Measurements from ENCODE around the gene MRPL2.

The MRPL2 gene

GRCh38 chr6:43059168-43060033 is at the start of gene MRPL2, which contains the start of gene KLC4:
Gene MRPL2, minus strand, starts transcription at chr6:43059434. Its CDS starts 53 bp downstream, at chr6:43059381.
Gene KLC4, plus strand, starts transcription at chr6:43059631. Its CDS starts 1,705 bp downstream, at chr6:43061336.
- DNase-seq (ENCODE audit: low spot score): peak; percentile 99

DNA sequence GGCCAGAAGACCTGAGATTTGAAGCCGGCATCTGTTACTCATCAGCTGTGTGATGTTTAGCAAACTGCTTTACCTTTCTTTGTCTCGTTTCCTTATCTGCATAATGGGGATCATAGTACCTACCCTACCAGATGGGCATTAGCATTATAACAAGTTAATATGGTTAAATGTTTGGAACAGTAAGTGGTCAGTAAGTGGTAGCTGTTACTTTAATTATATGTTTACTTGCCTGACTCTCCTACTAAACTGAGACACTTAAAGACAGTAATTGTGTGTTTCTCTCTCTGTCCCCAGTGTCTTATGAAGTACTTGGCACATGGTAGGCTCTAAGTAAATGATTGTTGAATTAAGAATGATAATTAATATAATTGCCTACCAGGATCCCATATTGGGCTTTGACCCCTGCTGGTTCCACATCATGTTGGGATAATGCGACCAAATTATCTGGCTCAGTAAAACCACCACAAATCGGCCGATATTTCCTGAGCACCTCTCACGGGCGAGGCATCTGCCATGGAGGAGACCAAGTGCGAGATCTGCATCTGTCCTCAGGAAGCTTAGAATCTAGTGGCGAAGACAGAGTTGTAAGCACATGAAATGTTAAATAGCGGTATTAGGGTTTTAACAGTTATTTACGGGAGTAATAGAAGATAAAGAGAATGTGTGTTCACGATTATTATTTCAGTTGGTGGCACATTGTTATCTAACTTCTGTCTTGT is 48.3 kb upstream of the MRPL2 start:
- no peak for DNase-seq (ENCODE audit: low spot score)

DNA sequence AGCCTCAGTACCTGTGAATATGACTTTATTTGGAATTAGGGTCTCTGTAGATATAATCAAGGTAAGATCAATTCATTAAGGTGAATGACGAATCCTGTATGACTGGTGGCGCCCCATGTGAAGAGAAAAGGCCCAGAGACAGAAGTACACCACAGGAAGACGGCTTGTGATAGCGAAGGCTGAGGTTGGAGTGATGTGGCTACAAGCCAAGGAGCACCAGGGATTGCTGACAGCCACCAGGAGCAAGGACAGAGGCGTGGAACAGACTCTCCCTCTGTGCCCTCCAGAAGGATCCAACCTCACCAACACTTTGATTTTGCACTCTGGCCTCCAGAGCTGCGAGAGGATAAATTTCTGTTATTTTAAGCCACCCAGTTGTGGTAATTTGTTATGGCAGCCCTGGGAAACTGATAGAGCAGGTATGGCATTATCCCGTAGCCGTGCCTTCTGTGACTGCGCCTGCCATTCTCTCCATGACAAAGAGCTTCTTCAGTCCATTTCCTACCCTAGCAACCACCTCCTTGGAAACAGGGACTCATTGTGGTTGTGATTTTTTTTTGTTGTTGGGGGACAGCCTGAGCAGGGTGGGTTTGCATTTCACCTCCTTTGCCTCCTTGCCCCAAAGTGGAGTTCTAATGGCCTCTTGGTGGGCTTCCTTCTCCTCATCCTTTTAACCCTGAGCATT is 46.4 kb upstream of the MRPL2 start:
- DNase-seq (ENCODE audit: low spot score): no peak

GRCh38 chr6:43103253-43103876 is 44.1 kb upstream of the MRPL2 start:
- no peak for DNase-seq (ENCODE audit: low spot score)

DNA sequence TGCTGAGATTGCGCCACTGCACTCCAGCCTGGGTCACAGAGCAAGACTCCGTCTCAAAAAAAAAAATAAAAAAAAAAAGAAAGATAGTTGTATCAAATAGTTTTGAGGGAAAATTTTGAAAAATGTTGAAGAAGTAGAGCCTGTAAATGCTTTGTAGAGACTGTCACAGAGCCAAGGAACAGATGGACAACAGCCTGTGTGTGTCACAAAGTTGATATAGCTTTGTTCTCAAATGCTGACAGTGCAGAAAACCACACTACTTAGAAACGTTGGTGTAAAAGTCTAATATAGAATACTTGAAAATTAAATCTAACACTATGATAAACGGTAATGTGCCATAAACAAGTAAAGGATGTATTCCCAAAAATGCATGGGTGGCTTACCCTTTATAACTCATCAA is 42.3 kb upstream of the MRPL2 start:
- no peak for DNase-seq (ENCODE audit: low spot score)

DNA sequence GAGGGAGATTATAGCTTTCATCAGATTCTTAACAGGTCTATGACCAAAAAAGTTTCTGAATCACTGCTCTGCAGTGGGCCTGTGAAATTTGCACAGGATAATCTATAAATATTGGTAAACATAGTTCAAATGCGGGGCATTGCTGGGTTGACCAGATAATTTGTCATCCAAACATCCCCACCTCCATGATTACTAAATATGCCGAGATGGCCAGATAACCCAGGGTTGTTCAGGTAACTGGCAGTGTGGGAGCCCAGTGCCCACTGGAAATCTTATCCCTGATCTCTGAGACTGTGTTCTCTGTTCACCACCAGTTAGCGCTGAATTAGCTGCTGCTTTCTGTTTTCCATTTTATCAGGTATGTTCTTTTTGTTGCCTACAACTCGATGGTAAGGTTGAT is 38.3 kb upstream of the MRPL2 start:
- DNase-seq (ENCODE audit: low spot score): no peak

- DNase-seq (ENCODE audit: low spot score): no peak
These were observed 37.9 kb upstream of the MRPL2 start for GRCh38 chr6:43097098-43097489.

DNA sequence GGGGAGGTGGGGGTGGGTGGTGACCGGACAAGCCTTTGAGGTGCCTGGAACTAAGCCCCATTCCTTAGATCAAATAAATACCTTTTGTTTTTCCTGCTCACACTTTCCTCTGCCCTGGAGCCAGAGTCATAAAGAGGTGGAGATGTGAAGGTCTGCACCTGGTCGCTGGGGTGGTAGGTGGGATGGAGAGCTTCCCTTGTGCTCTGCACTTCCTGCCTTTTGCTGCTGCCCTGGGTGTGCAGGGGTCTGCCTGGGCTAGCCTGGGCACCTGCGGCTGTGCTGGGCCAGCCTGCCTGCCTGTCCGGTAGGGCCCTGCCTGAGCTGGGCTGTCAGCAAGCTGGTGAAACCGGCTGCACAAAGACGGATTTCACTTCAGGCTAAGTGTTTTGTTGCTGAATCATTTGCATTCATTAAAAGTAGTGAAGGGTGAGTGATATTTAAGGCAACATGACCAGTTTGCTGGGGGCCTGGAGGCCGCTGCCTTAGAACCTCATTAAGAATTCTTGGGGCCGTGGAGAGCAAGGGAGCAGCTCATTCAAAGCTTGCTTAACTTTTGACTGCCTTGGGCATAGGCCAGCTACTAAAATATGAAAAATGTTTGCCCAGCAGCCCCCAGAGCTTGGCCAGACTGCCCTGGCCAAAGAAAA is 37.3 kb upstream of the MRPL2 start:
- DNase-seq (ENCODE audit: low spot score): peak; percentile 64

- DNase-seq (ENCODE audit: low spot score): peak; percentile 54
These were observed 36.7 kb upstream of the MRPL2 start for GRCh38 chr6:43095939-43096338.

- DNase-seq (ENCODE audit: low spot score): no peak
These were observed 34.4 kb upstream of the MRPL2 start for GRCh38 chr6:43093436-43094289.

GRCh38 chr6:43092635-43093034 is 33.4 kb upstream of the MRPL2 start:
- no peak for DNase-seq (ENCODE audit: low spot score)

DNA sequence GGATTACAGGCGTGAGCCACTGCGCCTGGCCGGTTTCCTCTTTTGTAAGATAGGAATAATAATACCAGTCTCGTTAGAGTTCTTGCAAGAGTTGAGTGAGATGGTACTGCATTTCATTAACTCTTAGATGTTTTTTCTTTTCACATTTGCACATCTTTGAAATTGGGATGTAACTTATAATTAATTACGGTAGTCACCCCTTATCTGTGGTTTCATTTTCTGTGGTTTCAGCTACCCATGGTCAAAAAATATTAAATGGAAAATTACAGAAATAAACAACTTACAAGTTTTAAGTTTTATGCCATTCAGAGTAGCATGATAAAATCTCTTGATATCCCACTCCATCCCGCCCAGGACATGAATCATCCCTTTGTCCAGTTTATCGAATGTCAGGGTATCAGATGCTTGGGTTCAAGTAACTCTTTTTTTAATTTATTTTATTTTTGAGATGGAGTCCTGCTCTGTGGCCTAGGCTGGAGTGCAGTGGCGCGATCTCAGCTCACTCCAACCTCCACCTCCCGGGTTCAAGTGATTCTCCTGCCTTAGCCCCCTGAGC is 32.3 kb upstream of the MRPL2 start:
- DNase-seq (ENCODE audit: low spot score): no peak

DNA sequence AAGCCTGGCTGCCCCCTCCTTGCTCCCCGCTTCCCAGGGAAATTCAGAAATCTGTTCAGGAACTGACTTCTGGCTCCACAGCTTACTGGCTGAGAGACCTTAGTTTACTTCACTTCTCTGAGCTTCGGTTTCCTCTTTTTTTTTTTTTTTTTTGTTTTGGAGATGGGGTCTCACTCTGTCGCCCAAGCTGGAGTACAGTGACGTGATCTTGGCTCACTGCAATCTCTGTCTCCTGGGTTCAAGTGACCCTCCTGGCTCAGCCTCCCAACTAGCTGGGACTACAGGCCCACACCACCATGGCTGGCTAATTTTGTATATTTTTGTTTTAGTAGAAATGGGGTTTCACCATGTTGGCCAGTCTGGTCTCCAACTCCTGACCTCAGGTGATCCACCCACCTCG is 31.8 kb upstream of the MRPL2 start:
- DNase-seq (ENCODE audit: low spot score): no peak

GRCh38 chr6:43090559-43090956 is 31.3 kb upstream of the MRPL2 start:
- no peak for DNase-seq (ENCODE audit: low spot score)

- DNase-seq (ENCODE audit: low spot score): peak; percentile 49
These were observed 30.8 kb upstream of the MRPL2 start for GRCh38 chr6:43089874-43090558.

DNA sequence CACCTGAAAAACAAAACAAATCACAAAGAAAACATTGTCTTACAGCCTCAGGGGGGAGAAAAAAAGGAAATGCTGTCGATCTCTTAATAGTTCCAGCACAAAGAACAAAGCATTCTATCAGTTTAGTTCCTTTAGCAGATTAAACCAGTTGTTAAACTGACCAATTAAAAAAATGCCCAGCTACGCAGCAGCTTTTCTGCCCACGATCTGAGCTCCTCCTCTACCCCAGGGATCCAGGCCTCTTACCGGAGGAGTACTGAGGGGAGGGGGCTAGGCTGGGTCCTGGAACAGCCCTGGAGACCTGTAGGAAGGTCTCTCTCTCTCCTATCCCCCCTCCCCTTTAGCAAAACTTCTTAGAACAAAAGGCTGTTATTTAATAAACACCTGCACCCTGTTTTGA is 30.2 kb upstream of the MRPL2 start:
- peak; percentile 52 for DNase-seq (ENCODE audit: low spot score)

- DNase-seq (ENCODE audit: low spot score): no peak
These were observed 29.4 kb upstream of the MRPL2 start for GRCh38 chr6:43088654-43089056.

DNA sequence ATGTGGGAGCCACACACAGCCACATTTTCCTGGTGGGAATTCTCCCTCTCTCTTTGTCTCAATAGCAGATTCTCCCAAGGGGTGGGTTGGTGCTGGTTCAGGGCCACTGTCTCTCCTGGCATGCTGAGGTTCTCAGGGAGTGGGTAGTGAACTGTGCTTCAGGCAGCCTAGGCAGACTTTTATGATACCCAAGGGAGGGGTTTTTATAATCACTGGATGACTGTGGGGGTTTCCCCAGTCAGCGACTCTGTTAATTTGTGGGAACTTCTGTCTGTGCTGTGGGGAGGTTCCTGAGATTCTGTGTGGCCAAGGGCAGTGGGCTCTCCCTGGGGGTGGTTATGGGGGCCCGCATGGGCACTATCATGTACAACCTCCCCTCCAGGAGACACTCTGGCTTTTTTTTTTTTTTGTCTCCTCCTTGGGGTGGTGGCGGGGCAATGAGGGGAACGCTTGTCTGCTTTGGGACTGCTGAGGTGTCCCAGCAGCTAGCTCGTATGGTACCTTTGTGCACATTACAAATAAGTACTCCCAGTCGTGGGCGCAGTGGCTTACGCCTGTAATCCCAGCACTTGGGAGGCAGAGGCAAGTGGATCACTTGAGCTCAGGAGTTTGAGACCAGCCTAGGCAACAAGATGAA is 26.9 kb upstream of the MRPL2 start:
- no peak for DNase-seq (ENCODE audit: low spot score)

All from ecto neural progenitor cell (in vitro differentiated cells).